ENCODE measurements around the gene ANKH. TPM values are rescaled to one million over a fixed set of nuclear protein-coding genes. Genes with fewer than 3 reads are reported as not detected.

The ANKH gene
- total and polyA plus RNA-seq, 8 donors = 3.6 to 115 (median 14.3) TPM

DNA sequence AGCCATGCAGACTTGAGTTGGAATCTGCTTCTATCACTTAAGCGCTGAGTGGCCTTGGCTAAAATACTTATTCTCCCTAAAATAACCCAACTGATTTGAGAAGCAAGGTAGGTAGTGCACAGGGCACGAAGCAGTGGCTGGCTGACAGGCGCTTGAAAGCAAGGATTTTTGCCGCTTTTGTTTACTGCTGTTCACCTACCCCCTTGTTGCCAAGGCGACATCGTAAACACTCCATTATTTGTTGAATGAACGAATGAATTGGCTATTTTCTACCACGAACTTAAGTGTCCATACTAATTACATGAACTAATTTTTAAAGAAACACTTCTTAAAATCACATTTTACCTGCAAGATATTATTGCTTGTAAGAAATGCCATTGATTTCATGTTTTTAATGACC, 98.0 kb downstream of the ANKH start:
- Histone ChIP-seq H3K27me3 (no peaks in the 10 kb centered on the region), H3K4me1 (peaks cover 0 to 18% (median 12%) of the 10 kb centered on the region in 4 donors), H3K27ac (no peak overlapping the region), H3K9me3 (no peaks in the 10 kb centered on the region), H3K4me3 (no peak overlapping the region), H3K36me3 (no peaks in the 10 kb centered on the region)
- intact Hi-C loops (cut with DNase I; ENCODE audit: low total_unique reads) = no loop called here
- no peak for DNase-seq
- TF ChIP-seq POLR2AphosphoS5 (IDR thresholded peaks at IDR 0.05) = no peak
- TF ChIP-seq, protein P1, sequence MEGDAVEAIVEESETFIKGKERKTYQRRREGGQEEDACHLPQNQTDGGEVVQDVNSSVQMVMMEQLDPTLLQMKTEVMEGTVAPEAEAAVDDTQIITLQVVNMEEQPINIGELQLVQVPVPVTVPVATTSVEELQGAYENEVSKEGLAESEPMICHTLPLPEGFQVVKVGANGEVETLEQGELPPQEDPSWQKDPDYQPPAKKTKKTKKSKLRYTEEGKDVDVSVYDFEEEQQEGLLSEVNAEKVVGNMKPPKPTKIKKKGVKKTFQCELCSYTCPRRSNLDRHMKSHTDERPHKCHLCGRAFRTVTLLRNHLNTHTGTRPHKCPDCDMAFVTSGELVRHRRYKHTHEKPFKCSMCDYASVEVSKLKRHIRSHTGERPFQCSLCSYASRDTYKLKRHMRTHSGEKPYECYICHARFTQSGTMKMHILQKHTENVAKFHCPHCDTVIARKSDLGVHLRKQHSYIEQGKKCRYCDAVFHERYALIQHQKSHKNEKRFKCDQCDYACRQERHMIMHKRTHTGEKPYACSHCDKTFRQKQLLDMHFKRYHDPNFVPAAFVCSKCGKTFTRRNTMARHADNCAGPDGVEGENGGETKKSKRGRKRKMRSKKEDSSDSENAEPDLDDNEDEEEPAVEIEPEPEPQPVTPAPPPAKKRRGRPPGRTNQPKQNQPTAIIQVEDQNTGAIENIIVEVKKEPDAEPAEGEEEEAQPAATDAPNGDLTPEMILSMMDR (IDR thresholded peaks at IDR 0.05) = no peak
- TF ChIP-seq POLR2A (IDR thresholded peaks at IDR 0.05) = no peak
- TF ChIP-seq EP300 (IDR thresholded peaks at IDR 0.05) = no peak
- 83 to 91% (median 86%) methylated on average over 8 of the region's 8 CpGs for WGBS, 5 donors

DNA sequence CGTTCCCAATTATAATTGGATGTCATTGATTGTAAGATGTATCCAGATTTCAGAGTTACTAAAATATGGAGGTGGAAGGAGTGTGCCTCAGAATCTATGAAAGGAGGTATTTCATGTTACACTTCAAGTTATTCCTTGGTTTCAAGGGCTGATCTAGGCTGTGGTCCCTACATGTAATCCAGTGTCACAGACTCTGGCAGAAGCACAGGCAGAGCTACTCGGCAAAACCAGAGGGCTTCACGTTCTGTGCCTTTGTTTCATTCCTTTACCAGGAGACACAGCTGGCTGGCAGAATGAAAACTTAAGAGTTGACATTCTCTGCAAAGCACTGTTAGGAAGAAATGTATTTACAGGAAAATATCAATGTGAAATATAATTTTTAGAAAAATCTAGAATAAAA, 99.6 kb downstream of the ANKH start:
- intact Hi-C loops (cut with DNase I; ENCODE audit: low total_unique reads) = no loop called here
- no peak for DNase-seq
- Histone ChIP-seq H3K9me3 (no peaks in the 10 kb centered on the region), H3K36me3 (peaks cover 0 to 6% (median under 1%) of the 10 kb centered on the region in 4 donors), H3K4me1 (peaks cover 8 to 33% (median 19%) of the 10 kb centered on the region in 4 donors), H3K27ac (no peak overlapping the region), H3K27me3 (no peaks in the 10 kb centered on the region), H3K4me3 (no peak overlapping the region)
- TF ChIP-seq, protein P1 (IDR thresholded peaks at IDR 0.05) = no peak
- TF ChIP-seq POLR2A (IDR thresholded peaks at IDR 0.05) = no peak
- TF ChIP-seq POLR2AphosphoS5 (IDR thresholded peaks at IDR 0.05) = no peak
- TF ChIP-seq EP300 (IDR thresholded peaks at IDR 0.05) = no peak
- WGBS, 5 donors = 89 to 98% (median 94%) methylated on average over 3 of the region's 3 CpGs

DNA sequence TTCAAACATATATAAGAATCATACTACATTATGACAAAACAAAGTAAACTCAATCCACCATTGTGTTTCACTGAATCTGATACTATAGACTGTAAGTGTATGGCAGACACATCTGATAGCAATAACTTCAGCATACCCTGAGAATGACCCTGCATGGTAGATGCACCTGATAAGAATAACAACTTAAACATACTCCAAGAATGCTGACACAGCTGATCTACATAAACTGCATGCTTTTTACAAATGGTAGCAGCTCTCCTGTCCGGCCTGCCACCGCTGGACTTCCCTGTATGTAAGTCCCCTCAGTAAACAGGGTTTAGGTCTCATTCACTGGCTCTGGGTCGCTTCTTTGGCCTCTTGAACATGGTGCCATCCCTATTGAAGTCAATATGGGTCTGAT, 100.4 kb downstream of the ANKH start:
- no peak overlapping the region for H3K4me3 ChIP-seq
- 92 to 100% (median 96%) methylated on average over 3 of the region's 3 CpGs for WGBS, 5 donors
- H3K27ac ChIP-seq = no peak overlapping the region
- TF ChIP-seq, protein P1 (IDR thresholded peaks at IDR 0.05) = no peak
- TF ChIP-seq POLR2AphosphoS5 (IDR thresholded peaks at IDR 0.05) (no peak), POLR2A (IDR thresholded peaks at IDR 0.05) (no peak), EP300 (IDR thresholded peaks at IDR 0.05) (no peak)
- no peaks in the 10 kb centered on the region for H3K27me3 ChIP-seq
- peaks cover 8 to 27% (median 13%) of the 10 kb centered on the region in 4 donors for H3K4me1 ChIP-seq
- H3K36me3 ChIP-seq = peaks cover 0 to 6% (median 2%) of the 10 kb centered on the region in 4 donors
- intact Hi-C loops (cut with DNase I; ENCODE audit: low total_unique reads) = no loop called here
- DNase-seq = no peak
- no peaks in the 10 kb centered on the region for H3K9me3 ChIP-seq

DNA sequence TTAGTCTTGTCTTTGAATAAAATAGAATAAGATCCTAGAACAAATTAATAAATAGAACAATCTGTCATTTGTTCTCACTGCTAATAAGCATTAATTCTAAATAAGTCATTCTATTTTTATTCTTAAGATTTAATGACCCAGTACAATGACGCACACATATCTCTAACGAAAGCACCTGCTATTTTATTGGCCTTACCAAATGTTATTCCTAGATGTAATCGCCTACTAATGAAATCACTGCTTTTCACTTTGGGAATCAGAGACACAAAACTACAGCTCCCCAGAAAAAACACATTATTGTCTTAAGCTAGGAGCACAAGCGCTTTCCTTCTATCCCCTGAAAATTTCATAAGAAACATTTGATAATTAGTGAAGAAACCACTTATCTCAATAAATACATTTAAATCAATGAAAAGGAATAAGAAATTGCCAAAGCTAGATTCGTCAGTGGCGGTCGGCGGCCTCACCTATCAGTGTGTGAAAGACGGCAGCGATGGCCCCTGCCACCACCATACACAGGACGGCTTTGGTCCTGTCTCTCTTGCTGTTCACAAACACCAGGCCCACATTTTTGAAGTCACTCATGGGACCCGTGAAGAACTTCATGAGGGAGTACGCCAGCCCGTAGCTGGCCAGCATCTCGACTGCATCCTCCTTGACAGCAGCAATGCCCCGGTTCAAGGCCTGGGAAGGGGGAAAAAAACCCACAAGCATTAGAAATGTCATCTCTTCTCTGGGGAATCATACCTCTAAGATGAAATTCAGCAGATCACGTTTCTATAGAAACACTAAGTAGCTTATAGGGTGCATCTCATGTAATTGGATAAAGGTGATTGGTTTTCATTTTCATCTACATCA, 102.8 kb downstream of the ANKH start:
- DNase-seq = no peak
- Histone ChIP-seq H3K4me1 (peaks cover 3 to 18% (median 10%) of the 10 kb centered on the region in 4 donors), H3K36me3 (peaks cover 0 to 10% (median 2%) of the 10 kb centered on the region in 4 donors), H3K9me3 (no peaks in the 10 kb centered on the region), H3K27ac (no peak overlapping the region), H3K4me3 (no peak overlapping the region), H3K27me3 (no peaks in the 10 kb centered on the region)
- WGBS, 5 donors = 88 to 94% (median 93%) methylated on average over 16 to 17 of the region's 17 CpGs
- TF ChIP-seq POLR2AphosphoS5 (IDR thresholded peaks at IDR 0.05) = no peak
- no peak for TF ChIP-seq EP300 (IDR thresholded peaks at IDR 0.05)
- TF ChIP-seq POLR2A (IDR thresholded peaks at IDR 0.05) = no peak
- intact Hi-C loops (cut with DNase I; ENCODE audit: low total_unique reads) = no loop called here
